ENCODE data around the gene BCAS3.

Gene BCAS3

GRCh38 chr17:61382796-61383688 is 705.4 kb downstream of the BCAS3 start:
- Histone ChIP-seq H3K27ac (no peak overlapping the region), H3K4me3 (ENCODE audit: low read depth, low read length) (no peak overlapping the region), H3K27me3 (replicated peaks) (no peaks in the 10 kb centered on the region), H3K36me3 (replicated peaks) (no peaks in the 10 kb centered on the region)
- in situ Hi-C loops (cut with HindIII; ENCODE audit: low pct_ligation_motif_present, low sequenced_read_pairs), result no loop called here
- TF ChIP-seq CTCF (IDR thresholded peaks at IDR 0.05; ENCODE audit: low read depth, low read length, missing control alignments), result no peak
- no peak for DNase-seq

GRCh38 chr17:61383689-61384201 is 706.1 kb downstream of the BCAS3 start:
- in situ Hi-C loops (cut with HindIII; ENCODE audit: low pct_ligation_motif_present, low sequenced_read_pairs), result no loop called here
- no peak overlapping the region for H3K4me3 ChIP-seq (ENCODE audit: low read depth, low read length)
- no peak for TF ChIP-seq CTCF (IDR thresholded peaks at IDR 0.05; ENCODE audit: low read depth, low read length, missing control alignments)

GRCh38 chr17:61384354-61384691 is 706.7 kb downstream of the BCAS3 start:
- in situ Hi-C loops (cut with HindIII; ENCODE audit: low pct_ligation_motif_present, low sequenced_read_pairs), result no loop called here
- no peaks in the 10 kb centered on the region for H3K27me3 ChIP-seq (replicated peaks)
- no peak for TF ChIP-seq CTCF (IDR thresholded peaks at IDR 0.05; ENCODE audit: low read depth, low read length, missing control alignments)
- no peak overlapping the region for H3K27ac ChIP-seq
- no peak overlapping the region for H3K4me3 ChIP-seq (ENCODE audit: low read depth, low read length)
- no peaks in the 10 kb centered on the region for H3K36me3 ChIP-seq (replicated peaks)
- DNase-seq, result no peak

More at GRCh38 chr17:61383689-61384201, 706.1 kb downstream of the BCAS3 start:
- no peak for DNase-seq
- Histone ChIP-seq H3K27ac (no peak overlapping the region), H3K36me3 (replicated peaks) (no peaks in the 10 kb centered on the region), H3K27me3 (replicated peaks) (no peaks in the 10 kb centered on the region)

GRCh38 chr17:61384692-61385576 is 707.3 kb downstream of the BCAS3 start:
- DNase-seq, result no peak
- no peak for TF ChIP-seq CTCF (IDR thresholded peaks at IDR 0.05; ENCODE audit: low read depth, low read length, missing control alignments)
- Histone ChIP-seq H3K36me3 (replicated peaks) (no peaks in the 10 kb centered on the region), H3K4me3 (ENCODE audit: low read depth, low read length) (no peak overlapping the region), H3K27ac (no peak overlapping the region), H3K27me3 (replicated peaks) (no peaks in the 10 kb centered on the region)
- in situ Hi-C loops (cut with HindIII; ENCODE audit: low pct_ligation_motif_present, low sequenced_read_pairs), result no loop called here

- Histone ChIP-seq H3K4me3 (ENCODE audit: low read depth, low read length) (no peak overlapping the region), H3K27me3 (replicated peaks) (no peaks in the 10 kb centered on the region), H3K27ac (no peak overlapping the region), H3K36me3 (replicated peaks) (no peaks in the 10 kb centered on the region)
- in situ Hi-C loops (cut with HindIII; ENCODE audit: low pct_ligation_motif_present, low sequenced_read_pairs), result no loop called here
- TF ChIP-seq CTCF (IDR thresholded peaks at IDR 0.05; ENCODE audit: low read depth, low read length, missing control alignments), result no peak
- DNase-seq, result no peak
These were observed 708.1 kb downstream of the BCAS3 start for GRCh38 chr17:61385577-61386236.

Data from brain microvascular endothelial cell (primary cell).